Hepatocyte (in vitro differentiated cells): ENCODE results near the gene TBX18. TPM values are rescaled to one million over a fixed set of nuclear protein-coding genes. Genes with fewer than 3 reads are reported as not detected.

ENCODE experiments used
- DNase-seq: peaks from one replicate; pipeline ENCODE4 v3.0.0-alpha.2; 2016; ENCODE audit warnings: low spot score
- H2AFZ ChIP-seq: fragments of 200-600 bp; sonication (generic); 2 replicates; pipeline ENCODE4 v1.6.0; 2016; ENCODE audit warnings: antibody characterized with exemption, mild to moderate bottlenecking
- H3K27ac ChIP-seq: fragments of 200-600 bp; sonication (generic); 2 replicates; pipeline ENCODE4 v1.5.1; 2016; ENCODE audit warnings: mild to moderate bottlenecking
- H3K27me3 ChIP-seq: fragments of 200-600 bp; sonication (generic); 2 replicates; pipeline ENCODE4 v1.6.1; 2016
- H3K36me3 ChIP-seq: fragments of 200-600 bp; sonication (generic); replicated peaks from 2 replicates; pipeline ENCODE4 v1.5.1; 2016; ENCODE audit warnings: low read depth; ENCODE audit not compliant: insufficient read depth
- H3K4me1 ChIP-seq: fragments of 200-600 bp; sonication (generic); 2 replicates; pipeline ENCODE4 v1.5.1; 2016; ENCODE audit warnings: mild to moderate bottlenecking, moderate library complexity; ENCODE audit not compliant: insufficient read depth
- H3K4me2 ChIP-seq: fragments of 200-600 bp; sonication (generic); 2 replicates; pipeline ENCODE4 v1.6.0; 2016
- H3K4me3 ChIP-seq: fragments of 200-600 bp; sonication (generic); 2 replicates; pipeline ENCODE4 v1.5.1; 2016; ENCODE audit warnings: mild to moderate bottlenecking
- H3K79me2 ChIP-seq: fragments of 200-600 bp; sonication (generic); 2 replicates; pipeline ENCODE4 v1.6.0; 2017; ENCODE audit warnings: mild to moderate bottlenecking
- H3K9me2 ChIP-seq: fragments of 200-600 bp; sonication (generic); replicated peaks from 2 replicates; pipeline ENCODE4 v1.6.0; 2017; ENCODE audit warnings: mild to moderate bottlenecking; ENCODE audit not compliant: insufficient read depth
- H3K9me3 ChIP-seq: fragments of 200-600 bp; sonication (generic); 2 replicates; pipeline ENCODE4 v1.5.1; 2016; ENCODE audit warnings: low read depth, mild to moderate bottlenecking
- H4K20me1 ChIP-seq: fragments of 200-600 bp; sonication (generic); 2 replicates; pipeline ENCODE4 v1.6.0; 2016; ENCODE audit warnings: mild to moderate bottlenecking; ENCODE audit not compliant: insufficient read depth, poor library complexity, severe bottlenecking
- CTCF ChIP-seq: fragments of 200-600 bp; sonication (generic); IDR thresholded peaks from 2 replicates; pipeline ENCODE4 v1.5.1; 2016; ENCODE audit warnings: antibody characterized with exemption, mild to moderate bottlenecking; ENCODE audit not compliant: poor library complexity
- EZH2 ChIP-seq: fragments of 200-600 bp; sonication (generic); IDR thresholded peaks from 2 replicates; pipeline ENCODE4 v1.6.1; 2016; ENCODE audit warnings: antibody characterized with exemption, mild to moderate bottlenecking, borderline replicate concordance
- EZH2phosphoT487 ChIP-seq: fragments of 200-600 bp; sonication (generic); IDR thresholded peaks from one replicate; pipeline ENCODE4 v1.6.1; 2018; ENCODE audit warnings: antibody characterized with exemption, mild to moderate bottlenecking, low read depth, moderate library complexity; ENCODE audit not compliant: unreplicated experiment, severe bottlenecking
- WGBS: methylation state at CpG from one replicate; pipeline ENCODE4 v1.1.6; 2016; ENCODE audit warnings: low lambda C conversion rate; ENCODE audit errors: missing lambda C conversion rate; 5-methylcytosine and 5-hydroxymethylcytosine counted together
- polyA plus RNA-seq: library from polyadenylated mRNA; unstranded; fragments of >200 nt; fragmentation: Nextera tagmentation; extraction: Ambion mirVana; gene quantifications from 2 replicates; pipeline ENCODE4 v1.2.1, GENCODE V29; 2016
- total RNA-seq: library from RNA; depleted of rRNA; stranded (reverse); fragments of >200 nt; gene quantifications from 2 replicates; pipeline ENCODE4 v1.2.3, GENCODE V29; 2014

Gene TBX18
- total and polyA plus RNA-seq, 2 experiments from 2014 or later: 0.37 to 1.3 TPM

GRCh38 chr6:84805145-84805544 lies 40.7 kb upstream of the TBX18 start:
- no peak for TF ChIP-seq EZH2
- TF ChIP-seq EZH2phosphoT487: no peak
- no peak for TF ChIP-seq CTCF

GRCh38 chr6:84804720-84805119 lies 40.3 kb upstream of the TBX18 start:
- TF ChIP-seq CTCF (no peak), EZH2phosphoT487 (no peak), EZH2 (no peak)
- no peaks in the 10 kb centered on the region for H3K9me2 ChIP-seq
- H3K9me3 ChIP-seq: no peaks in the 10 kb centered on the region
- no peak overlapping the region for H3K4me3 ChIP-seq
- no peaks in the 10 kb centered on the region for H3K27me3 ChIP-seq
- no peaks in the 10 kb centered on the region for H3K36me3 ChIP-seq
- no peak overlapping the region for H3K4me2 ChIP-seq
- no peak for DNase-seq
- H3K79me2 ChIP-seq: no peaks in the 10 kb centered on the region
- no peaks in the 10 kb centered on the region for H4K20me1 ChIP-seq
- H2AFZ ChIP-seq: no peak overlapping the region
- H3K27ac ChIP-seq: no peak overlapping the region
- no peaks in the 10 kb centered on the region for H3K4me1 ChIP-seq
- 90% methylated on average over 3 of the region's 3 CpGs for WGBS

More at GRCh38 chr6:84805145-84805544, 40.7 kb upstream of the TBX18 start:
- H3K9me3 ChIP-seq: no peaks in the 10 kb centered on the region
- H3K36me3 ChIP-seq: no peaks in the 10 kb centered on the region
- 64% methylated on average over 1 of the region's 1 CpG for WGBS
- no peaks in the 10 kb centered on the region for H3K9me2 ChIP-seq
- no peak overlapping the region for H3K4me2 ChIP-seq
- H3K4me3 ChIP-seq: no peak overlapping the region
- no peaks in the 10 kb centered on the region for H3K79me2 ChIP-seq
- no peak overlapping the region for H2AFZ ChIP-seq
- H4K20me1 ChIP-seq: no peaks in the 10 kb centered on the region
- H3K27ac ChIP-seq: no peak overlapping the region
- no peaks in the 10 kb centered on the region for H3K27me3 ChIP-seq
- H3K4me1 ChIP-seq: no peaks in the 10 kb centered on the region
- no peak for DNase-seq

- no peak overlapping the region for H3K27ac ChIP-seq
- no peak overlapping the region for H3K4me3 ChIP-seq
- no peaks in the 10 kb centered on the region for H4K20me1 ChIP-seq
- no peaks in the 10 kb centered on the region for H3K9me3 ChIP-seq
- H3K9me2 ChIP-seq: no peaks in the 10 kb centered on the region
- TF ChIP-seq EZH2: no peak
- no peak for TF ChIP-seq EZH2phosphoT487
- no peak for TF ChIP-seq CTCF
- no peak for DNase-seq
- WGBS: 69% methylated on average over 3 of the region's 3 CpGs
- H3K4me2 ChIP-seq: no peak overlapping the region
- H2AFZ ChIP-seq: no peak overlapping the region
- no peaks in the 10 kb centered on the region for H3K27me3 ChIP-seq
- no peaks in the 10 kb centered on the region for H3K36me3 ChIP-seq
- H3K4me1 ChIP-seq: no peaks in the 10 kb centered on the region
- no peaks in the 10 kb centered on the region for H3K79me2 ChIP-seq
These were observed 36.9 kb upstream of the TBX18 start for GRCh38 chr6:84801250-84801649.

GRCh38 chr6:84798257-84798656 lies 33.9 kb upstream of the TBX18 start:
- no peaks in the 10 kb centered on the region for H3K9me3 ChIP-seq
- no peaks in the 10 kb centered on the region for H3K27me3 ChIP-seq
- TF ChIP-seq EZH2phosphoT487: no peak
- no peak for TF ChIP-seq EZH2
- TF ChIP-seq CTCF: no peak
- 43% methylated on average over 1 of the region's 1 CpG for WGBS
- no peak for DNase-seq
- H3K4me3 ChIP-seq: no peak overlapping the region
- H2AFZ ChIP-seq: no peak overlapping the region
- no peak overlapping the region for H3K4me2 ChIP-seq
- H3K4me1 ChIP-seq: no peaks in the 10 kb centered on the region
- no peaks in the 10 kb centered on the region for H3K9me2 ChIP-seq
- H3K27ac ChIP-seq: no peak overlapping the region
- no peaks in the 10 kb centered on the region for H3K79me2 ChIP-seq
- H3K36me3 ChIP-seq: no peaks in the 10 kb centered on the region
- H4K20me1 ChIP-seq: no peaks in the 10 kb centered on the region
